Stimulated activated CD4-positive, alpha-beta T cell treated with anti-CD3 and anti-CD28 coated beads, TNF-alpha, amount 100 ng/mL, for 48 hours (primary cell): ENCODE results near the gene GPR142.
"Not testable (repeated sequence)": the region's sequence is repeated elsewhere in the genome, so short reads cannot be mapped to it uniquely, and the experiment has no call there.

Experiments used
- DNase-seq, 3 donors: peaks; one replicate each; pipeline ENCODE4 v3.0.0-alpha.2; 2020; ENCODE audit warnings: low read depth in 3 of 3

Gene GPR142

GRCh38 chr17:74393346-74393942 is 26.1 kb downstream of the GPR142 start:
- DNase-seq, result no peak

GRCh38 chr17:74394275-74394950 is 27.1 kb downstream of the GPR142 start:
- no peak for DNase-seq

GRCh38 chr17:74394977-74395376 is 27.7 kb downstream of the GPR142 start:
- no peak for DNase-seq

- no peak for DNase-seq
Measured at GRCh38 chr17:74396567-74396966, 29.3 kb downstream of the GPR142 start.

GRCh38 chr17:74402048-74402447 is 34.7 kb downstream of the GPR142 start:
- no peak for DNase-seq

GRCh38 chr17:74403512-74404137 is 36.3 kb downstream of the GPR142 start:
- no peak for DNase-seq

- DNase-seq, result no peak
Measured at GRCh38 chr17:74404218-74404617, 36.9 kb downstream of the GPR142 start.

GRCh38 chr17:74404789-74405188 is 37.5 kb downstream of the GPR142 start:
- no peak for DNase-seq

- DNase-seq, result not testable (repeated sequence)
Measured at GRCh38 chr17:74405311-74405710, 38.0 kb downstream of the GPR142 start.

GRCh38 chr17:74407384-74407783 is 40.1 kb downstream of the GPR142 start:
- no peak for DNase-seq

GRCh38 chr17:74408262-74408661 is 41.0 kb downstream of the GPR142 start:
- DNase-seq, result no peak

GRCh38 chr17:74408815-74409214 is 41.5 kb downstream of the GPR142 start:
- DNase-seq, result no peak

- no peak for DNase-seq
Measured at GRCh38 chr17:74410001-74410443, 42.7 kb downstream of the GPR142 start.

- no peak for DNase-seq
Measured at GRCh38 chr17:74412581-74412980, 45.3 kb downstream of the GPR142 start.

GRCh38 chr17:74413491-74413890 is 46.2 kb downstream of the GPR142 start:
- DNase-seq, result no peak

GRCh38 chr17:74414510-74414909 is 47.2 kb downstream of the GPR142 start:
- DNase-seq, result no peak

GRCh38 chr17:74415608-74416396 is 48.5 kb downstream of the GPR142 start:
- no peak for DNase-seq

- DNase-seq, result no peak
Measured at GRCh38 chr17:74417178-74418045, 50.1 kb downstream of the GPR142 start.

GRCh38 chr17:74419928-74420411 is 52.7 kb downstream of the GPR142 start:
- DNase-seq, result no peak
